ENCODE results near the gene AK5.

The AK5 gene

GRCh38 chr1:77536813-77537212, 255.0 kb downstream of the AK5 start:
- no peak overlapping the region for H3K27ac ChIP-seq (ENCODE audit: low read depth, low read length)

GRCh38 chr1:77538956-77539518, 257.2 kb downstream of the AK5 start:
- H3K27ac ChIP-seq (ENCODE audit: low read depth, low read length): no peak overlapping the region
- no peak overlapping the region for H3K4me3 ChIP-seq (ENCODE audit: low read length)
- no peaks in the 10 kb centered on the region for H3K27me3 ChIP-seq (ENCODE audit: control insufficient read depth, insufficient read depth, low read length)
- H3K4me1 ChIP-seq (ENCODE audit: control insufficient read depth, insufficient read depth, low read length): no peaks in the 10 kb centered on the region
- no peak overlapping the region for H3K9ac ChIP-seq (ENCODE audit: low read length)
- H3K36me3 ChIP-seq (ENCODE audit: control insufficient read depth, insufficient read depth, low read length): no peaks in the 10 kb centered on the region

More at GRCh38 chr1:77536813-77537212, 255.0 kb downstream of the AK5 start:
- Histone ChIP-seq H3K4me1 (ENCODE audit: control insufficient read depth, insufficient read depth, low read length) (no peaks in the 10 kb centered on the region), H3K4me3 (ENCODE audit: low read length) (no peak overlapping the region), H3K27me3 (ENCODE audit: control insufficient read depth, insufficient read depth, low read length) (no peaks in the 10 kb centered on the region), H3K36me3 (ENCODE audit: control insufficient read depth, insufficient read depth, low read length) (no peaks in the 10 kb centered on the region), H3K9ac (ENCODE audit: low read length) (no peak overlapping the region)

- Histone ChIP-seq H3K27ac (ENCODE audit: low read depth, low read length) (no peak overlapping the region), H3K27me3 (ENCODE audit: control insufficient read depth, insufficient read depth, low read length) (no peaks in the 10 kb centered on the region), H3K9ac (ENCODE audit: low read length) (no peak overlapping the region), H3K4me3 (ENCODE audit: low read length) (no peak overlapping the region), H3K36me3 (ENCODE audit: control insufficient read depth, insufficient read depth, low read length) (no peaks in the 10 kb centered on the region), H3K4me1 (ENCODE audit: control insufficient read depth, insufficient read depth, low read length) (no peaks in the 10 kb centered on the region)
Observed at GRCh38 chr1:77539519-77540142, 257.8 kb downstream of the AK5 start.

GRCh38 chr1:77540501-77541161, 258.8 kb downstream of the AK5 start:
- no peaks in the 10 kb centered on the region for H3K36me3 ChIP-seq (ENCODE audit: control insufficient read depth, insufficient read depth, low read length)
- H3K27ac ChIP-seq (ENCODE audit: low read depth, low read length): no peak overlapping the region
- no peaks in the 10 kb centered on the region for H3K27me3 ChIP-seq (ENCODE audit: control insufficient read depth, insufficient read depth, low read length)
- no peaks in the 10 kb centered on the region for H3K4me1 ChIP-seq (ENCODE audit: control insufficient read depth, insufficient read depth, low read length)
- no peak overlapping the region for H3K4me3 ChIP-seq (ENCODE audit: low read length)
- H3K9ac ChIP-seq (ENCODE audit: low read length): no peak overlapping the region

GRCh38 chr1:77541162-77541545, 259.3 kb downstream of the AK5 start:
- Histone ChIP-seq H3K36me3 (ENCODE audit: control insufficient read depth, insufficient read depth, low read length) (no peaks in the 10 kb centered on the region), H3K9ac (ENCODE audit: low read length) (no peak overlapping the region), H3K4me3 (ENCODE audit: low read length) (no peak overlapping the region), H3K27me3 (ENCODE audit: control insufficient read depth, insufficient read depth, low read length) (no peaks in the 10 kb centered on the region), H3K4me1 (ENCODE audit: control insufficient read depth, insufficient read depth, low read length) (no peaks in the 10 kb centered on the region), H3K27ac (ENCODE audit: low read depth, low read length) (no peak overlapping the region)

GRCh38 chr1:77542813-77543420, 261.1 kb downstream of the AK5 start:
- no peaks in the 10 kb centered on the region for H3K36me3 ChIP-seq (ENCODE audit: control insufficient read depth, insufficient read depth, low read length)
- H3K4me3 ChIP-seq (ENCODE audit: low read length): no peak overlapping the region
- no peak overlapping the region for H3K9ac ChIP-seq (ENCODE audit: low read length)
- H3K27me3 ChIP-seq (ENCODE audit: control insufficient read depth, insufficient read depth, low read length): no peaks in the 10 kb centered on the region
- no peaks in the 10 kb centered on the region for H3K4me1 ChIP-seq (ENCODE audit: control insufficient read depth, insufficient read depth, low read length)
- H3K27ac ChIP-seq (ENCODE audit: low read depth, low read length): no peak overlapping the region

- no peaks in the 10 kb centered on the region for H3K36me3 ChIP-seq (ENCODE audit: control insufficient read depth, insufficient read depth, low read length)
- H3K27me3 ChIP-seq (ENCODE audit: control insufficient read depth, insufficient read depth, low read length): no peaks in the 10 kb centered on the region
- no peak overlapping the region for H3K4me3 ChIP-seq (ENCODE audit: low read length)
- H3K4me1 ChIP-seq (ENCODE audit: control insufficient read depth, insufficient read depth, low read length): no peaks in the 10 kb centered on the region
- no peak overlapping the region for H3K9ac ChIP-seq (ENCODE audit: low read length)
- H3K27ac ChIP-seq (ENCODE audit: low read depth, low read length): no peak overlapping the region
Observed at GRCh38 chr1:77543822-77544448, 262.1 kb downstream of the AK5 start.

GRCh38 chr1:77544845-77545244, 263.0 kb downstream of the AK5 start:
- H3K4me3 ChIP-seq (ENCODE audit: low read length): no peak overlapping the region
- H3K27ac ChIP-seq (ENCODE audit: low read depth, low read length): no peak overlapping the region
- no peak overlapping the region for H3K9ac ChIP-seq (ENCODE audit: low read length)
- no peaks in the 10 kb centered on the region for H3K36me3 ChIP-seq (ENCODE audit: control insufficient read depth, insufficient read depth, low read length)
- no peaks in the 10 kb centered on the region for H3K4me1 ChIP-seq (ENCODE audit: control insufficient read depth, insufficient read depth, low read length)
- H3K27me3 ChIP-seq (ENCODE audit: control insufficient read depth, insufficient read depth, low read length): no peaks in the 10 kb centered on the region

GRCh38 chr1:77545970-77546369, 264.2 kb downstream of the AK5 start:
- no peaks in the 10 kb centered on the region for H3K36me3 ChIP-seq (ENCODE audit: control insufficient read depth, insufficient read depth, low read length)
- no peaks in the 10 kb centered on the region for H3K4me1 ChIP-seq (ENCODE audit: control insufficient read depth, insufficient read depth, low read length)
- no peak overlapping the region for H3K9ac ChIP-seq (ENCODE audit: low read length)
- no peak overlapping the region for H3K4me3 ChIP-seq (ENCODE audit: low read length)
- no peak overlapping the region for H3K27ac ChIP-seq (ENCODE audit: low read depth, low read length)
- H3K27me3 ChIP-seq (ENCODE audit: control insufficient read depth, insufficient read depth, low read length): no peaks in the 10 kb centered on the region

- Histone ChIP-seq H3K36me3 (ENCODE audit: control insufficient read depth, insufficient read depth, low read length) (no peaks in the 10 kb centered on the region), H3K4me1 (ENCODE audit: control insufficient read depth, insufficient read depth, low read length) (no peaks in the 10 kb centered on the region), H3K9ac (ENCODE audit: low read length) (no peak overlapping the region), H3K4me3 (ENCODE audit: low read length) (no peak overlapping the region), H3K27me3 (ENCODE audit: control insufficient read depth, insufficient read depth, low read length) (no peaks in the 10 kb centered on the region), H3K27ac (ENCODE audit: low read depth, low read length) (no peak overlapping the region)
Observed at GRCh38 chr1:77546890-77547289, 265.1 kb downstream of the AK5 start.

- Histone ChIP-seq H3K27ac (ENCODE audit: low read depth, low read length) (no peak overlapping the region), H3K36me3 (ENCODE audit: control insufficient read depth, insufficient read depth, low read length) (no peaks in the 10 kb centered on the region), H3K4me1 (ENCODE audit: control insufficient read depth, insufficient read depth, low read length) (no peaks in the 10 kb centered on the region), H3K9ac (ENCODE audit: low read length) (no peak overlapping the region), H3K4me3 (ENCODE audit: low read length) (no peak overlapping the region), H3K27me3 (ENCODE audit: control insufficient read depth, insufficient read depth, low read length) (no peaks in the 10 kb centered on the region)
Observed at GRCh38 chr1:77548285-77548684, 266.5 kb downstream of the AK5 start.

- Histone ChIP-seq H3K27ac (ENCODE audit: low read depth, low read length) (no peak overlapping the region), H3K9ac (ENCODE audit: low read length) (no peak overlapping the region), H3K4me3 (ENCODE audit: low read length) (no peak overlapping the region), H3K27me3 (ENCODE audit: control insufficient read depth, insufficient read depth, low read length) (no peaks in the 10 kb centered on the region), H3K36me3 (ENCODE audit: control insufficient read depth, insufficient read depth, low read length) (no peaks in the 10 kb centered on the region), H3K4me1 (ENCODE audit: control insufficient read depth, insufficient read depth, low read length) (no peaks in the 10 kb centered on the region)
Observed at GRCh38 chr1:77550135-77550534, 268.3 kb downstream of the AK5 start.
